PC-9 (cell line): Measurements from ENCODE around the gene SIGLEC8. TPM values are rescaled to one million over a fixed set of nuclear protein-coding genes. Genes with fewer than 3 reads are reported as not detected.
"Not testable (repeated sequence)": the region's sequence is repeated elsewhere in the genome, so short reads cannot be mapped to it uniquely, and the experiment has no call there.

Source experiments
- BruUV-seq: library from RNA; stranded (reverse); fragments of 400-500 nt; replicated peaks from 2 replicates; lab custom pipeline; 2021; lab: Mats Ljungman, UMichigan
- CTCF ChIA-PET: fragments of 300-600 bp; sonication (Branson Sonifier 250); formaldehyde crosslinking; loops from one replicate; lab custom pipeline; 2022; ENCODE audit warnings: antibody characterized with exemption; lab: Charles Lee
- POLR2A ChIA-PET: fragments of 300-600 bp; sonication (Branson Sonifier 250); formaldehyde crosslinking; loops from one replicate; lab custom pipeline; 2022; ENCODE audit warnings: antibody characterized with exemption; ENCODE audit not compliant: unreplicated experiment; lab: Charles Lee
- DNase-seq, 2 experiments: peaks; one replicate each; pipeline versions ENCODE4 v3.0.0 to v3.0.0-alpha.2; 2015 to 2022; ENCODE audit warnings: mixed read lengths in 1 of 2
- H2AFZ ChIP-seq: fragments of 200-600 bp; sonication (generic); 2 replicates; pipeline ENCODE4 v1.8.1; 2017; ENCODE audit warnings: antibody characterized with exemption
- H3F3A ChIP-seq: fragments of 200-600 bp; sonication (generic); 2 replicates; pipeline ENCODE4 v1.8.1; 2017; ENCODE audit warnings: antibody characterized with exemption, mild to moderate bottlenecking, low read depth; ENCODE audit not compliant: insufficient read depth
- H3K27ac ChIP-seq: fragments of 200-600 bp; sonication (generic); 2 replicates; pipeline ENCODE4 v1.6.1; 2016; ENCODE audit warnings: mixed run types
- H3K27me3 ChIP-seq: fragments of 200-600 bp; sonication (generic); 2 replicates; pipeline ENCODE4 v1.6.1; 2016; ENCODE audit warnings: low read depth, mixed run types; ENCODE audit not compliant: insufficient read depth
- H3K36me3 ChIP-seq: fragments of 200-600 bp; sonication (generic); 2 replicates; pipeline ENCODE4 v1.6.1; 2016; ENCODE audit warnings: low read depth, mixed run types
- H3K4me1 ChIP-seq: fragments of 200-600 bp; sonication (generic); replicated peaks from 2 replicates; pipeline ENCODE4 v1.6.1; 2016; ENCODE audit warnings: mixed run types; ENCODE audit not compliant: insufficient read depth
- H3K4me2 ChIP-seq: fragments of 200-600 bp; sonication (generic); 2 replicates; pipeline ENCODE4 v1.6.1; 2017; ENCODE audit warnings: mixed run types
- H3K4me3 ChIP-seq: fragments of 200-600 bp; sonication (generic); 2 replicates; pipeline ENCODE4 v1.6.1; 2016; ENCODE audit warnings: mixed run types
- H3K79me2 ChIP-seq: fragments of 200-600 bp; sonication (generic); 2 replicates; pipeline ENCODE4 v1.6.1; 2017; ENCODE audit warnings: low read depth, mixed run types
- H3K9me2 ChIP-seq: fragments of 200-600 bp; sonication (generic); 2 replicates; pipeline ENCODE4 v1.8.1; 2017; ENCODE audit warnings: mild to moderate bottlenecking; ENCODE audit not compliant: insufficient read depth
- H3K9me3 ChIP-seq: fragments of 200-600 bp; sonication (generic); 2 replicates; pipeline ENCODE4 v1.8.1; 2016; ENCODE audit warnings: low read depth; ENCODE audit not compliant: insufficient read depth
- H4K20me1 ChIP-seq: fragments of 200-600 bp; sonication (generic); 2 replicates; pipeline ENCODE4 v1.8.1; 2017; ENCODE audit not compliant: insufficient read depth
- EZH2 ChIP-seq: fragments of 200-600 bp; sonication (generic); IDR thresholded peaks from 2 replicates; pipeline ENCODE4 v1.8.0; 2017; ENCODE audit warnings: antibody characterized with exemption, low read depth
- intact Hi-C: fragments of 100-400 bp; cut with micrococcal nuclease; formaldehyde crosslinking; loops from one replicate; pipeline ENCODE4 v1.10.0; 2022; ENCODE audit not compliant: unreplicated experiment
- total RNA-seq: library from RNA; stranded (reverse); gene quantifications from 2 replicates; pipeline ENCODE4 v1.2.3, GENCODE V29; 2021
- TF ChIP-seq, protein P1 (sequence below): fragments of 200-600 bp; sonication (generic); conservative IDR thresholded peaks from 2 replicates; pipeline ENCODE4 v1.6.1; 2017; ENCODE audit warnings: mixed run types, antibody characterized with exemption, mild to moderate bottlenecking, moderate library complexity

The SIGLEC8 gene
- total RNA-seq, 1 experiment from 2014 or later = not detected

DNA sequence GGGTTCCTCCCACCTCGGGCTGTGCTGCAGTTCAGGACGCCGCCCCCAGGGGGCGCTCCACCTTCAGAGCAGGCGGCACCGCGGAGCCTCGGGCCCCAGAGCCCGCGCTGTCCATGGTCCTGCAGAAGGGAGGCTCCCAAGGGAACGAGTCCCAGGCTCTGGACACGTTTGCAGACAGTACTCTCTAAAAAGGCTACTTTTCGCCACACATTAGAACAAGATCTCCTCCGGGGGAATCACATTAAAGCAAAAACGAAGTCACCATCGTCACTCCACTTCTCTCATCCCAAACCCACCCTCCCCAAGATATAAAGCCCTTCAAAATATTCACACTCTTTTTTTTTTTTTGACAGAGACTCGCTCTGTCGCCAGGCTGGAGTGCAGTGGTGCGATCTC lies 36.2 kb downstream of the SIGLEC8 start:
- Histone ChIP-seq H4K20me1 (no peaks in the 10 kb centered on the region; the same call in 1 of the 2 replicates), H3K27ac (no peak overlapping the region), H3K27me3 (peaks cover 40% of the 10 kb centered on the region), H3K9me2 (no peaks in the 10 kb centered on the region), H3K4me3 (no peak overlapping the region), H3K4me1 (no peaks in the 10 kb centered on the region), H3F3A (no peaks in the 10 kb centered on the region), H3K9me3 (no peaks in the 10 kb centered on the region), H3K4me2 (no peak overlapping the region), H2AFZ (no peak overlapping the region), H3K79me2 (no peaks in the 10 kb centered on the region), H3K36me3 (no peaks in the 10 kb centered on the region)
- no TSS peak for BruUV-seq
- TF ChIP-seq, protein P1, sequence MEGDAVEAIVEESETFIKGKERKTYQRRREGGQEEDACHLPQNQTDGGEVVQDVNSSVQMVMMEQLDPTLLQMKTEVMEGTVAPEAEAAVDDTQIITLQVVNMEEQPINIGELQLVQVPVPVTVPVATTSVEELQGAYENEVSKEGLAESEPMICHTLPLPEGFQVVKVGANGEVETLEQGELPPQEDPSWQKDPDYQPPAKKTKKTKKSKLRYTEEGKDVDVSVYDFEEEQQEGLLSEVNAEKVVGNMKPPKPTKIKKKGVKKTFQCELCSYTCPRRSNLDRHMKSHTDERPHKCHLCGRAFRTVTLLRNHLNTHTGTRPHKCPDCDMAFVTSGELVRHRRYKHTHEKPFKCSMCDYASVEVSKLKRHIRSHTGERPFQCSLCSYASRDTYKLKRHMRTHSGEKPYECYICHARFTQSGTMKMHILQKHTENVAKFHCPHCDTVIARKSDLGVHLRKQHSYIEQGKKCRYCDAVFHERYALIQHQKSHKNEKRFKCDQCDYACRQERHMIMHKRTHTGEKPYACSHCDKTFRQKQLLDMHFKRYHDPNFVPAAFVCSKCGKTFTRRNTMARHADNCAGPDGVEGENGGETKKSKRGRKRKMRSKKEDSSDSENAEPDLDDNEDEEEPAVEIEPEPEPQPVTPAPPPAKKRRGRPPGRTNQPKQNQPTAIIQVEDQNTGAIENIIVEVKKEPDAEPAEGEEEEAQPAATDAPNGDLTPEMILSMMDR = peak; percentile 100
- TF ChIP-seq EZH2 = no peak
- ChIA-PET POLR2A (no interaction called here), CTCF (interaction anchor here (0.5 to 1.5 kb wide), 3 partner anchors 59 to 1164 kb away, joined by 3 to 5 read pairs (median 4); no protein-coding TSS in a partner anchor)
- intact Hi-C loops = loop anchor here (5.0 to 10.0 kb wide), 2 partner anchors 233 to 355 kb away; no protein-coding TSS in a partner anchor
- DNase-seq = peak; percentile 56 to 87

DNA sequence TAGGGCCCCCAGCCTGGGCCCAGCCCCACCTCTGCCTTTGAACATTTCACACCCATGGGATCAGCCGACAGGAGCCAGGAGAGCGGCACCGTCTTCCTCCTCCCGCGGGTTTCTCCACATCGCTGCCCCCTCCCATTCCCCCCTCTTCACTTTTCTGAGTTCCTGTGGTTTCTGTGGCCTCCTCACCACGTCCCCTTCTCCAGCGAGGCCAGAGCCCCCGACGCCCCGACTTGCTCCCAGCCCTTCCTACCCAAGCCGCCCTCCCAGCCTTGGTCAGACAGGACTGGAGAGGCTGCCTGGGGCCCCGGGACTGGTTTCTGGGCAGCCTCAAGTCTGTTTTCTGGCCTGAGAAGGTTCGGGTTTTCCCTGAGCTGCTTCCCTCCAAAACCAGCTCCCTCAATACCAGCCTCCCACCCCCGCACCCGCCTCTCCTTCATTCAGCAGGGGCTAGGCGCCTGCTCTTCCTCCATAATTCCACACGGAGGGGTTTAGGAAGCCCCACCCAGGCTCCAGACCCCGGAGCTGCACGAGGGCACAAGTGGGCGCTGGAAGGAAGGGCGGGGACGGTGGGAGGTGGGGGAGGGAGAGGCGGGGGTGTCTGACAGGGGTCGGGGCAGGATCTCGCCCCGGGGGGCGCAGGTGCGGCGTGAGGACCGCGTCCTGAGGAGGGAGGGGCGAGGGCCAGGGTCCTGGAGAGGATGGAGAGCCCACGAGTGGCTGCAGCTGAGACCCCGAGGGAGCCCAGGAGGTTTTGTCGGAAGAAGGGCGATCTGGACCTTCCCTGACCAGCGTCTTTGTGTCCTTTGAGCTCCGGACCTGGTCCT lies 36.8 kb downstream of the SIGLEC8 start:
- ChIA-PET POLR2A (no interaction called here), CTCF (interaction anchor here (0.5 to 1.5 kb wide), 6 partner anchors 18 to 1272 kb away, joined by 3 to 5 read pairs (median 3); no protein-coding TSS in a partner anchor)
- H3K27ac ChIP-seq = no peak overlapping the region
- no peak overlapping the region for H3K4me3 ChIP-seq
- H2AFZ ChIP-seq = no peak overlapping the region
- TF ChIP-seq, protein P1 = no peak
- no peaks in the 10 kb centered on the region; the same call in 1 of the 2 replicates for H4K20me1 ChIP-seq
- H3K27me3 ChIP-seq = peaks cover 42% of the 10 kb centered on the region
- no peaks in the 10 kb centered on the region for H3K9me3 ChIP-seq
- H3K4me2 ChIP-seq = no peak overlapping the region
- no peaks in the 10 kb centered on the region for H3K4me1 ChIP-seq
- H3K9me2 ChIP-seq = no peaks in the 10 kb centered on the region
- no peaks in the 10 kb centered on the region for H3K36me3 ChIP-seq
- no peaks in the 10 kb centered on the region for H3F3A ChIP-seq
- no TSS peak for BruUV-seq
- intact Hi-C loops = loop anchor here (5.0 to 10.0 kb wide), 2 partner anchors 233 to 356 kb away; no protein-coding TSS in a partner anchor
- no peaks in the 10 kb centered on the region for H3K79me2 ChIP-seq
- DNase-seq = no peak

DNA sequence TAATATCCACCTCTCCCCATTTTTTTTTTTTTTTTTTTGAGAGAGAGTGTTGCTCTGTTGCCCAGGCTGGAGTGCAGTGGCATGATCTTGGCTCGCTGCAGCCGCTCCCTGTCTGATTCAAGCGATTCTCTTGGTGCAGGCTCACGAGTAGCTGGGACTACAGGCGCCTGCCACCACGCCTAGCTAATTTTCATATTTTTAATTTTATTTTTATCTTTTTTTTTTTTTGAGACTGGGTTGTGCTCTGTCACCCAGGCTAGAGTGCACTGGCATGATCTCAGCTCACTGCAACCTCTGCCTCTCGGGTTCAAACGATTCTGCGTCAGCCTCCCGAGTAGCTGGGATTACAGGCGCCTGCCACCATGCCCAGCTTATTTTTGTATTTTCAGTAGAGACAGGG lies 37.7 kb downstream of the SIGLEC8 start:
- BruUV-seq, H4K20me1 ChIP-seq, H3F3A ChIP-seq, H3K4me3 ChIP-seq, DNase-seq, H2AFZ ChIP-seq, H3K79me2 ChIP-seq, H3K9me2 ChIP-seq, POLR2A ChIA-PET, H3K4me1 ChIP-seq, H3K4me2 ChIP-seq, H3K27ac ChIP-seq, H3K9me3 ChIP-seq, H3K36me3 ChIP-seq: not testable (repeated sequence)
- intact Hi-C loops = loop anchor here (5.0 to 10.0 kb wide), 2 partner anchors 234 to 357 kb away; no protein-coding TSS in a partner anchor
- H3K27me3 ChIP-seq = peaks cover 42% of the 10 kb centered on the region
- CTCF ChIA-PET = interaction anchor here (0.5 to 0.7 kb wide), 4 partner anchors 19 to 1273 kb away, joined by 3 to 13 read pairs (median 6); no protein-coding TSS in a partner anchor
